ENCODE data around the gene USP17L13.
"Not testable (repeated sequence)": the region's sequence is repeated elsewhere in the genome, so short reads cannot be mapped to it uniquely, and the experiment has no call there.

GRCh38 chr4:9214701-9215100 lies 10.0 kb upstream of the USP17L13 start:
- TF ChIP-seq CTCF (IDR thresholded peaks at IDR 0.05); EZH2 (IDR thresholded peaks at IDR 0.05; ENCODE audit: borderline replicate concordance, insufficient read depth, low read depth, low read length, poor library complexity, severe bottlenecking): not testable (repeated sequence)

Data from B cell (primary cell).